SIG-M5 treated with dmso at 0.1 percent for 504 hours (cell line): ENCODE measurements around the gene RASA3.
"Not testable (repeated sequence)": the region's sequence is repeated elsewhere in the genome, so short reads cannot be mapped to it uniquely, and the experiment has no call there.

Source experiments
- DNase-seq: peaks from one replicate; lab custom pipeline; 2025; ENCODE audit not compliant: unreplicated experiment; lab: John Stamatoyannopoulos, UW

Gene RASA3

GRCh38 chr13:113995051-113995601 lies 137.3 kb downstream of the RASA3 start:
- no peak for DNase-seq

GRCh38 chr13:113992276-113993005 lies 140.0 kb downstream of the RASA3 start:
- DNase-seq = no peak

GRCh38 chr13:113991676-113992179 lies 140.7 kb downstream of the RASA3 start:
- DNase-seq = no peak

- DNase-seq = no peak
Observed at GRCh38 chr13:113991191-113991669, 141.2 kb downstream of the RASA3 start.

- no peak for DNase-seq
Observed at GRCh38 chr13:113990321-113990837, 142.0 kb downstream of the RASA3 start.

- DNase-seq = no peak
Observed at GRCh38 chr13:113989585-113990300, 142.7 kb downstream of the RASA3 start.

GRCh38 chr13:113988859-113989258 lies 143.6 kb downstream of the RASA3 start:
- DNase-seq = not testable (repeated sequence)

- no peak for DNase-seq
Observed at GRCh38 chr13:113982296-113982661, 150.1 kb downstream of the RASA3 start.

GRCh38 chr13:113981611-113982295 lies 150.7 kb downstream of the RASA3 start:
- no peak for DNase-seq

- no peak for DNase-seq
Observed at GRCh38 chr13:113981194-113981605, 151.2 kb downstream of the RASA3 start.

GRCh38 chr13:113980489-113981064 lies 151.8 kb downstream of the RASA3 start:
- no peak for DNase-seq

GRCh38 chr13:113979791-113980471 lies 152.5 kb downstream of the RASA3 start:
- no peak for DNase-seq

- no peak for DNase-seq
Observed at GRCh38 chr13:113978741-113979481, 153.5 kb downstream of the RASA3 start.

- DNase-seq = no peak
Observed at GRCh38 chr13:113977976-113978375, 154.4 kb downstream of the RASA3 start.

- no peak for DNase-seq
Observed at GRCh38 chr13:113976711-113977684, 155.4 kb downstream of the RASA3 start.

GRCh38 chr13:113975416-113975815 lies 157.0 kb downstream of the RASA3 start:
- DNase-seq = no peak

- no peak for DNase-seq
Observed at GRCh38 chr13:113974304-113975281, 157.8 kb downstream of the RASA3 start.
